K562 (cell line): ENCODE data around the gene CD82. TPM values are rescaled to one million over a fixed set of nuclear protein-coding genes. Genes with fewer than 3 reads are reported as not detected.

Experiments used
- BMI1 ChIP-seq: fragments of 150-350 bp; IDR thresholded peaks from 2 replicates; pipeline ENCODE4 v1.6.1; 2014; ENCODE audit warnings: low read length
- CHD2 ChIP-seq: IDR thresholded peaks from 2 replicates; pipeline ENCODE4 v1.6.1; 2011; ENCODE audit warnings: low read depth, low read length
- CREB3 ChIP-seq: fragments of 450-650 bp; conservative IDR thresholded peaks from 2 replicates; pipeline ENCODE4 v1.6.1; 2016; ENCODE audit warnings: missing genetic modification characterization, low read depth, mild to moderate bottlenecking, missing compliant biosample characterization, moderate library complexity
- GTF3C2 ChIP-seq: IDR thresholded peaks from 3 replicates; pipeline ENCODE4 v1.6.1; 2011; ENCODE audit warnings: borderline replicate concordance, mild to moderate bottlenecking, moderate library complexity; ENCODE audit not compliant: insufficient read length; ENCODE audit errors: extremely low read depth
- HBP1 ChIP-seq: fragments of 450-650 bp; formaldehyde crosslinking; IDR thresholded peaks from 2 replicates; pipeline ENCODE4 v1.4.0; 2022; ENCODE audit warnings: missing genetic modification characterization
- HES1 ChIP-seq: fragments of 450-650 bp; IDR thresholded peaks from 2 replicates; pipeline ENCODE4 v1.6.1; 2016; ENCODE audit warnings: low read depth, mild to moderate bottlenecking, moderate library complexity
- ILK ChIP-seq: fragments of 450-650 bp; IDR thresholded peaks from 2 replicates; pipeline ENCODE4 v1.6.1; 2016; ENCODE audit warnings: missing genetic modification characterization, low read depth, mild to moderate bottlenecking, missing compliant biosample characterization, moderate library complexity, borderline replicate concordance
- KHSRP ChIP-seq: fragments of 450-650 bp; IDR thresholded peaks from 2 replicates; pipeline ENCODE4 v1.6.1; 2017
- MNT ChIP-seq, 2 experiments: fragments of 450-650 bp; conservative IDR thresholded peaks; 2 replicates each; pipeline ENCODE4 v1.6.1; 2017; ENCODE audit warnings: mild to moderate bottlenecking in 2 of 2, moderate library complexity in 2 of 2
- NR2C1 ChIP-seq, 2 experiments: fragments of 450-650 bp; IDR thresholded peaks; 2 replicates each; pipeline ENCODE4 v1.6.1; 2017; ENCODE audit warnings: mild to moderate bottlenecking in 2 of 2, antibody characterized with exemption in 1 of 2, inconsistent platforms in 1 of 2, missing compliant biosample characterization in 1 of 2, missing genetic modification characterization in 1 of 2
- PHF8 ChIP-seq: fragments of 200-600 bp; sonication (generic); IDR thresholded peaks from 2 replicates; pipeline ENCODE4 v1.6.1; 2012; ENCODE audit warnings: mixed run types, mild to moderate bottlenecking, inconsistent platforms, low read length, moderate library complexity, borderline replicate concordance
- SUPT5H ChIP-seq: fragments of 450-650 bp; IDR thresholded peaks from 2 replicates; pipeline ENCODE4 v1.6.1; 2016
- TAF7 ChIP-seq: fragments of 450-650 bp; IDR thresholded peaks from 2 replicates; pipeline ENCODE4 v1.6.1; 2016; ENCODE audit warnings: missing genetic modification characterization, missing compliant biosample characterization
- THAP7 ChIP-seq: fragments of 250-450 bp; sonication (Bioruptor Pico); IDR thresholded peaks from 2 replicates; pipeline ENCODE4 v1.5.0; 2021
- ZNF639 ChIP-seq, 2 experiments: fragments of 200-800 bp in 1 of 2; sonication (Bioruptor generic) in 1 of 2; sonication (generic) in 1 of 2; formaldehyde crosslinking in 1 of 2; IDR thresholded peaks in 1 of 2; conservative IDR thresholded peaks in 1 of 2; 2 replicates each; pipeline versions ENCODE4 v1.5.0 to v1.6.1; 2016 to 2020; ENCODE audit warnings: missing compliant biosample characterization in 1 of 2, missing genetic modification characterization in 1 of 2, missing genetic modification reagents in 1 of 2
- ZNF830 ChIP-seq: fragments of 250-450 bp; sonication (Bioruptor Pico); IDR thresholded peaks from 2 replicates; pipeline ENCODE4 v1.5.0; 2021; ENCODE audit warnings: mild to moderate bottlenecking
- polyA plus RNA-seq, 8 experiments: library from polyadenylated mRNA; depleted of rRNA in 4 of 8; stranded (reverse) in 5 of 8; unstranded in 3 of 8; fragments of >200 nt; fragmentation: Nextera tagmentation in 2 of 8; fragmentation: Illumina TruSeq in 1 of 8; extraction: Ambion mirVana in 2 of 8; extraction: Trizol in 1 of 8; gene quantifications; 2 replicates each; pipeline versions ENCODE4 v1.2.1 to v1.2.3, GENCODE V29; 2011 to 2014; ENCODE audit warnings: inconsistent platforms in 1 of 8, missing spikeins in 1 of 8
- total RNA-seq, 7 experiments: library from RNA; depleted of rRNA in 6 of 7; stranded (reverse); fragments of >200 nt in 6 of 7; fragmentation: Illumina TruSeq in 2 of 7; extraction: Trizol in 2 of 7; gene quantifications; 2 replicates each; pipeline versions ENCODE4 v1.2.1 to v1.2.3, GENCODE V29; 2011 to 2021; ENCODE audit warnings: low replicate concordance in 1 of 7

Gene CD82
- total and polyA plus RNA-seq, 9 of the 15 experiments (the other 6 are each of a cell fraction or from before 2014, with no cell fraction given), result 0.27 to 9.4 (median 3.0) TPM

- TF ChIP-seq CREB3 (tag), result peak; percentile 92
- 0 out of 4 replicates have a peak, but pooled peaks of 1 of the 2 experiments have one; percentile 16 for TF ChIP-seq ZNF639 (CRISPR knock-in tag; conservative IDR thresholded peaks at IDR 0.05 in 1 of 2, IDR thresholded peaks at IDR 0.05 in 1 of 2)
- no peak for TF ChIP-seq KHSRP
- no peak for TF ChIP-seq ZNF830
- 0 out of 2 replicates have a peak, but pooled peaks have one; percentile 56 for TF ChIP-seq THAP7 (CRISPR knock-in tag)
- TF ChIP-seq CHD2, result no peak
- TF ChIP-seq HBP1 (CRISPR knock-in tag), result 0 out of 2 replicates have a peak, but pooled peaks have one; percentile 50
- TF ChIP-seq GTF3C2, result no peak
- TF ChIP-seq SUPT5H, result peak; percentile 54; the same call in 1 of the 2 replicates
- TF ChIP-seq TAF7 (tag), result peak; percentile 36; the same call in 1 of the 2 replicates
- no peak for TF ChIP-seq HES1
- 0 out of 2 replicates have a peak, but pooled peaks have one; percentile 11 for TF ChIP-seq PHF8
- no peak for TF ChIP-seq BMI1
- TF ChIP-seq MNT (conservative IDR thresholded peaks at IDR 0.05), result peak; percentile 36 to 38; a peak in 2 of 4 replicates
- TF ChIP-seq ILK (tag), result peak; percentile 59; the same call in 1 of the 2 replicates
- TF ChIP-seq NR2C1 (IDR thresholded peaks at IDR 0.05), result no peak
- TF ChIP-seq NR2C1 (tag; IDR thresholded peaks at IDR 0.05), result peak; percentile 33; the same call in 1 of the 2 replicates
Measured at GRCh38 chr11:44529895-44530412, 35.5 kb upstream of the CD82 start (continued).
